ENCODE results near the gene ELF5. TPM values are rescaled to one million over a fixed set of nuclear protein-coding genes. Genes with fewer than 3 reads are reported as not detected.

Gene ELF5
- total and polyA plus RNA-seq, 4 donors = 0.06 to 0.37 (median 0.08) TPM; not detected in 1

DNA sequence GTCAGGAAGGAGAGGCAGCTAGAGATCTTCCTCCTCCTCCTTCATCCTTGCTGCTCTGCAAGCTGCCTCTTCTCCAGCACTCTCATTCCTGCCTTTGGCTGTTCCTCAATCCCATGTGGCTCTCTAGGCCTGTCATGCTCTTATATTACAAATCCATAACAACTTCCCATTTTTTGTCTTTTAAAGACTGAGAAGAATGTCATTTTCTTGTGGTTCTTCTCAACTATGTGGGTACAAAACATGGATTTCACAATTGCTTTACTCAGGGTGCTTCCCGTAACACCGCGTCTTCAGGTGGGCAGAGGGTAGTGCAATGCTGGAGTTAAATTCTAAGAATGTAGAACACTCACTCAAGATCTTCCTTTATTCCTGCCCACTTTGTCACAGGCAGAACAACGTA is 81.6 kb downstream of the ELF5 start:
- TF ChIP-seq NR2F2 (IDR thresholded peaks at IDR 0.05) (no peak), HNF4A (conservative IDR thresholded peaks at IDR 0.05) (no peak)
- Histone ChIP-seq H3K4me3 (ENCODE audit: low read depth in 1 of 3, low read length in 3 of 3) (no peak overlapping the region), H3K9me3 (ENCODE audit: control insufficient read depth in 4 of 4, low read length in 3 of 4) (no peaks in the 10 kb centered on the region), H3K9ac (ENCODE audit: low read depth in 1 of 2, low read length in 2 of 2) (no peak overlapping the region), H3K4me1 (ENCODE audit: control insufficient read depth in 4 of 4, insufficient read depth in 4 of 4, low read length in 3 of 4) (peaks cover 1 to 37% (median 19%) of the 10 kb centered on the region in 4 donors), H3K27me3 (ENCODE audit: control insufficient read depth in 4 of 4, insufficient read depth in 4 of 4, low read length in 3 of 4) (no peaks in the 10 kb centered on the region), H3K36me3 (ENCODE audit: control insufficient read depth in 4 of 4, insufficient read depth in 3 of 4, low read depth in 1 of 4, low read length in 3 of 4) (no peaks in the 10 kb centered on the region), H3K27ac (ENCODE audit: low read depth in 1 of 2, low read length in 2 of 2) (no peak overlapping the region)
- DNase-seq (ENCODE audit: low spot score) = no peak
- 84% methylated on average over 4 of the region's 4 CpGs for WGBS

Other genes with a start within 250 kb of the ELF5 start
- gene ABTB2, start 155.8 kb downstream of the ELF5 start, total RNA-seq = 1 to 10 TPM; 5.1 to 8.9 TPM
- gene ABTB2, start 155.8 kb downstream of the ELF5 start, polyA plus RNA-seq = 1 to 10 TPM; 2.4 to 7.1 TPM
- gene CAT, start 74.9 kb downstream of the ELF5 start, total RNA-seq = 100 to 1,000 TPM; 503 to 620 TPM
- gene CAT, start 74.9 kb downstream of the ELF5 start, polyA plus RNA-seq = 100 to 1,000 TPM; 270 to 273 TPM
- gene EHF, start 107.3 kb upstream of the ELF5 start, total RNA-seq = 1 to 10 TPM; 1.1 to 5.9 TPM
- 1 to 10 TPM in 1 of 2 donors, under 1 TPM in 1; 0.85 to 4.1 TPM for gene EHF, start 107.3 kb upstream of the ELF5 start, polyA plus RNA-seq